Osteocyte (in vitro differentiated cells): Measurements from ENCODE around the gene UBTD1. TPM values are rescaled to one million over a fixed set of nuclear protein-coding genes. Genes with fewer than 3 reads are reported as not detected.
"Not testable (repeated sequence)": the region's sequence is repeated elsewhere in the genome, so short reads cannot be mapped to it uniquely, and the experiment has no call there.

Experiments
- DNase-seq: peaks from one replicate; pipeline ENCODE4 v3.0.0; 2021; ENCODE audit warnings: mixed read lengths; ENCODE audit not compliant: unreplicated experiment; ENCODE audit errors: extremely low spot score
- H3K27ac Mint-ChIP-seq: one replicate; pipeline ENCODE4 v1.8.0; 2021; ENCODE audit warnings: mild to moderate bottlenecking, mixed read lengths; ENCODE audit not compliant: unreplicated experiment
- H3K27me3 Mint-ChIP-seq: one replicate; pipeline ENCODE4 v1.8.0; 2021; ENCODE audit warnings: mixed read lengths; ENCODE audit not compliant: unreplicated experiment
- H3K36me3 Mint-ChIP-seq: one replicate; pipeline ENCODE4 v1.8.0; 2021; ENCODE audit warnings: mixed read lengths; ENCODE audit not compliant: unreplicated experiment
- H3K4me1 Mint-ChIP-seq: one replicate; pipeline ENCODE4 v1.8.0; 2021; ENCODE audit warnings: mixed read lengths; ENCODE audit not compliant: unreplicated experiment
- H3K4me3 Mint-ChIP-seq: one replicate; pipeline ENCODE4 v1.8.0; 2021; ENCODE audit warnings: mild to moderate bottlenecking, moderate library complexity, mixed read lengths; ENCODE audit not compliant: unreplicated experiment
- H3K9me3 Mint-ChIP-seq: one replicate; pipeline ENCODE4 v1.8.0; 2021; ENCODE audit warnings: mixed read lengths; ENCODE audit not compliant: unreplicated experiment
- total RNA-seq: library from RNA; stranded (reverse); gene quantifications from 2 replicates; pipeline ENCODE4 v1.2.1, GENCODE V29; 2021
- TF ChIP-seq, protein P1 (sequence below): fragments of 200-600 bp; sonication (generic); IDR thresholded peaks from 2 replicates; pipeline ENCODE4 v1.5.0; 2021; ENCODE audit warnings: antibody characterized with exemption, mild to moderate bottlenecking, moderate library complexity

The UBTD1 gene
- total RNA-seq, 1 donor from 2014 or later: 25.6 TPM

DNA sequence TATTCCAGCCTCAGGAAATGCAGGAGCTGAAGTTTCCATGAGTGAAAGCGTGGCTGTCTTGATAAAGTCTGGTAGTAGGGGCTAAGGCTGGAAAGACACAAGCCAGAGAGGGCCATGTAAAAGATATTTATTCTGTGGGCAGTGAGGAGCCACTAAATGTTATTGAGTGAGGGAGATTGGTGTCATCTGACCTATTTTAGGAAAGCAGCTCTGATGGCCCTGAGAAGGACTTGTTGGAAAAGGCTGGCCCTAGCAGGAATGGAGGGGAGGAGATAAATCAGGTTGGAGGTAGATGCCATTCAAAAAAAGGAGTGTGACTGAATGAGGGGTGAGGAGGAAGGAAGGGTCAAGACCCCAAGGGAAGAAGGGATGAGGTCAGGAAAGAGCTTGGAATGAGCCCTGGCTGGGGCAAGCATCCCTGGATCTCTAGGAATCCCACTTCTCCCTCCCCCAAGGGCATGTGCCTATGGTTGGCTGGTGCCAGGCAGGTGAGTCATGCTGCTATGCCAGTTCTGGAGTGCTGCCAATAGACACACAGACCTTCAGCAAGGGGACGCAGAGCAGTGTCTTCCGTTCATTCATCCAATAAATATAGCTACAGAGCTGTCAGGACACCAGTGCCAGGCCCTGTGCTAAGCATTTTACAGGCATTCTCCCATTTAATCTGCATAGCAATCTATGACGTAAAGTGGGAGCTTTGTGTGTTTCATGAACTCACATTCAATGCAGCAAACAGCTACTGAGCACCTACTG is 75.8 kb downstream of the UBTD1 start:
- TF ChIP-seq, protein P1, sequence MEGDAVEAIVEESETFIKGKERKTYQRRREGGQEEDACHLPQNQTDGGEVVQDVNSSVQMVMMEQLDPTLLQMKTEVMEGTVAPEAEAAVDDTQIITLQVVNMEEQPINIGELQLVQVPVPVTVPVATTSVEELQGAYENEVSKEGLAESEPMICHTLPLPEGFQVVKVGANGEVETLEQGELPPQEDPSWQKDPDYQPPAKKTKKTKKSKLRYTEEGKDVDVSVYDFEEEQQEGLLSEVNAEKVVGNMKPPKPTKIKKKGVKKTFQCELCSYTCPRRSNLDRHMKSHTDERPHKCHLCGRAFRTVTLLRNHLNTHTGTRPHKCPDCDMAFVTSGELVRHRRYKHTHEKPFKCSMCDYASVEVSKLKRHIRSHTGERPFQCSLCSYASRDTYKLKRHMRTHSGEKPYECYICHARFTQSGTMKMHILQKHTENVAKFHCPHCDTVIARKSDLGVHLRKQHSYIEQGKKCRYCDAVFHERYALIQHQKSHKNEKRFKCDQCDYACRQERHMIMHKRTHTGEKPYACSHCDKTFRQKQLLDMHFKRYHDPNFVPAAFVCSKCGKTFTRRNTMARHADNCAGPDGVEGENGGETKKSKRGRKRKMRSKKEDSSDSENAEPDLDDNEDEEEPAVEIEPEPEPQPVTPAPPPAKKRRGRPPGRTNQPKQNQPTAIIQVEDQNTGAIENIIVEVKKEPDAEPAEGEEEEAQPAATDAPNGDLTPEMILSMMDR: no peak
- Mint-ChIP-seq H3K4me1 (peaks cover 54% of the 10 kb centered on the region), H3K36me3 (peaks cover 2% of the 10 kb centered on the region), H3K4me3 (no peak overlapping the region), H3K27ac (peak overlapping the region; percentile 78), H3K27me3 (no peaks in the 10 kb centered on the region), H3K9me3 (no peaks in the 10 kb centered on the region)
- DNase-seq: peak; percentile 91

DNA sequence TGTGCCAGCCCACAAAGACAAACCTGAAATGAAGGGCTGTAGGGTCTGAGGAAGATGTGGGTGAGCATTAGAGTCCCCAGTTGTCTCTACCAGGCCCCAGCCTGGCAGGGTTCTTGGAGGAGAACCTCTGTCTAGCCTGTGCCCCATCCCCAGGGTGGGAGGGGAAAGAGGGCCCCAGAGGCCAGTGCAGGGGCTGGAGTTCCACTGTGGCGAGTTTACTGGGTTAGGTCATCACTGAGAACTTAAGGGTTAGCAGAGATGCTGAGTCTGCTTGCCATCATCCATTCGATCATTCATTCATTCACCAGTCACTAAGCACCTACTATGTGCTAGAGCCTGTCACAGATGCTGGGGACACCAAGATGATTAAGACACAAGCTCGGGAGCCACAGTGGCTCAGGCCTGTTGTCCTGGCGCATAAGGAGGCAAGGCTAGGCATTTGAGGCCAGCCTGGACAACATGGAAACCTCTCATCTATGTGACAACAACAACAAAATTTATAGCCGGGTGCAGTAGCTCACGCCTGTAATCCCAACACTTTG is 76.5 kb downstream of the UBTD1 start:
- TF ChIP-seq, protein P1: no peak
- H3K4me1 Mint-ChIP-seq: peaks cover 54% of the 10 kb centered on the region
- no peaks in the 10 kb centered on the region for H3K9me3 Mint-ChIP-seq
- no peaks in the 10 kb centered on the region for H3K36me3 Mint-ChIP-seq
- H3K27ac Mint-ChIP-seq: peak overlapping the region; percentile 41
- H3K27me3 Mint-ChIP-seq: no peaks in the 10 kb centered on the region
- no peak overlapping the region for H3K4me3 Mint-ChIP-seq
- DNase-seq: no peak

DNA sequence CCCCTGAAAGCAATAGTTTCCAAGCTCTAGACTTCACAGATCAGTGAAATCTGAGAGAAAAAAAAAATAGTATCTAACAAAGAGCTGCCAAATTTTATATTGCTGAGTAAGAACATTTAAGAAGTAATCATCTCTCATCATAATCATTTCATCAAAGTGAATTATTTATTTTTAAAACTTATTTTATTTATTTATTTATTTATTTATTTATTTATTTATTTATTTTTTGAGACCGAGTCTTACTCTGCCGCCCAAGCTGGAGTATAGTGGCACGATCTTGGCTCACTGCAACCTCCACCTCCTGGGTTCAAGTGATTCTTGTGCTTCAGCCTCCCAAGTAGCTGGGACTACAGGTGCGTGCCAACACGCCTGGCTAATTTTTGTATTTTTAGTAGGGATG is 77.8 kb downstream of the UBTD1 start:
- not testable (repeated sequence) for DNase-seq, H3K4me3 Mint-ChIP-seq, H3K27me3 Mint-ChIP-seq, H3K9me3 Mint-ChIP-seq, H3K36me3 Mint-ChIP-seq, H3K27ac Mint-ChIP-seq
- H3K4me1 Mint-ChIP-seq: peaks cover 47% of the 10 kb centered on the region

DNA sequence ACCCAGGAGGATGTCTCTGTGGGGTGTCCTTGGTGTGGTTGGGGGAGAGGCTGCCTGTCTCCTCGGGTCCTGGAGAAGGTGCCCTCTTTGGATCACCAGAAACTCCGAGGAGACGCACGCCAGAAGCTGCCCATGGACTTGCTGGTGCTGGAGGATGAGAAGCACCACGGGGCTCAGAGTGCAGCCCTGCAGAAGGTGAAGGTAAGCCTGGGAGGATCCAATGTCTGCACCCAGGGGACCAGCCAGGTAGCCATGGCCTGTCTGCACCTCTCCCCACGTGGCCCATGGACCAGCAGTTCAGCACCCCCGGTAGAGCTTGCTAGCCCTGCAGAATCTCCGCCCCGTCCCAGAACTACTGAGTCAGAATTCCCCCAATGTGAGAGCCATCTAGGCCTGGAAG is 79.0 kb downstream of the UBTD1 start:
- no peak overlapping the region for H3K4me3 Mint-ChIP-seq
- no peaks in the 10 kb centered on the region for H3K9me3 Mint-ChIP-seq
- peaks cover 36% of the 10 kb centered on the region for H3K4me1 Mint-ChIP-seq
- H3K27me3 Mint-ChIP-seq: no peaks in the 10 kb centered on the region
- TF ChIP-seq, protein P1: no peak
- DNase-seq: no peak
- no peak overlapping the region for H3K27ac Mint-ChIP-seq
- no peaks in the 10 kb centered on the region for H3K36me3 Mint-ChIP-seq

DNA sequence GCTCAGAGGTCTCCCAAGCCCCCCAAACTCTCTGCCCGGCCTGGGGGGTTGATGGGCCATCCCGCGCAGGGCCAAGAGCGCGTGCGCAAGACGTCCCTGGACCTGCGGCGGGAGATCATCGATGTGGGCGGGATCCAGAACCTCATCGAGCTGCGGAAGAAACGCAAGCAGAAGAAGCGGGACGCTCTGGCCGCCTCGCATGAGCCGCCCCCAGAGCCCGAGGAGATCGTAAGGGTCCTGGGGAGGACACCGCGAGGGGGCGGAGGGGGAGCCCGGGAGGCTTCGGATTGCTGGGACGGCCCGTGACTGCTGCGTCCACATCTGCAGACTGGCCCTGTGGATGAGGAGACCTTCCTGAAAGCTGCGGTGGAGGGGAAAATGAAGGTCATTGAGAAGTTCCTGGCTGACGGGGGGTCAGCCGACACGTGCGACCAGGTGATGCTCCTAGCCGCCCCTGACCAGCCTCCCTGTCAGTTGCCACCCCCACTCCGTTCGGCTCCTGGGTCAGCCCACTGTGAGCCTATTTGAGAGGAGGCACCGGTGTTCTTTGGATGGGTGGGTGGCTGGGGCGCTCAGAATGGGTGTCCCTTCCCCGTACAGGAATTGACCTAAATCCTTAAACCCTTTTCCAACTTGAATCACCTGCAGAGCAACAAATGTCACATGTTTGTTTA is 79.6 kb downstream of the UBTD1 start:
- no peaks in the 10 kb centered on the region for H3K36me3 Mint-ChIP-seq
- no peak for DNase-seq
- no peaks in the 10 kb centered on the region for H3K9me3 Mint-ChIP-seq

More for the DNA sequence above, 79.6 kb downstream of the UBTD1 start:
- TF ChIP-seq, protein P1: no peak
- Mint-ChIP-seq H3K27me3 (no peaks in the 10 kb centered on the region), H3K4me3 (no peak overlapping the region), H3K4me1 (peaks cover 30% of the 10 kb centered on the region), H3K27ac (no peak overlapping the region)
